Loucy (cell line): Measurements from ENCODE around the gene ATG2A.

Source experiments
- H2AFZ ChIP-seq: fragments of 200-600 bp; sonication (generic); 2 replicates; pipeline ENCODE4 v1.6.0; 2016; ENCODE audit warnings: antibody characterized with exemption, mild to moderate bottlenecking, low read length, moderate library complexity
- H3F3A ChIP-seq: fragments of 200-600 bp; 2 replicates; pipeline ENCODE4 v1.6.0; 2016; ENCODE audit warnings: antibody characterized with exemption, low read depth, mild to moderate bottlenecking
- H3K27me3 ChIP-seq: fragments of 200-600 bp; sonication (generic); 2 replicates; pipeline ENCODE4 v1.6.1; 2014; ENCODE audit warnings: low read length, mild to moderate bottlenecking; ENCODE audit not compliant: insufficient read depth, poor library complexity, severe bottlenecking
- H3K36me3 ChIP-seq: fragments of 200-600 bp; sonication (generic); 2 replicates; pipeline ENCODE4 v1.6.1; 2016; ENCODE audit warnings: low read length; ENCODE audit not compliant: insufficient read depth
- H3K4me1 ChIP-seq: fragments of 200-600 bp; sonication (generic); 2 replicates; pipeline ENCODE4 v1.5.1; 2014; ENCODE audit warnings: low read length, mild to moderate bottlenecking; ENCODE audit not compliant: insufficient read depth, poor library complexity, severe bottlenecking
- H3K4me2 ChIP-seq: fragments of 200-600 bp; sonication (generic); 2 replicates; pipeline ENCODE4 v1.6.0; 2014; ENCODE audit warnings: antibody characterized with exemption, low read length, low read depth, mild to moderate bottlenecking; ENCODE audit not compliant: poor library complexity, severe bottlenecking
- H3K4me3 ChIP-seq: fragments of 200-600 bp; sonication (generic); 2 replicates; pipeline ENCODE4 v1.5.1; 2014; ENCODE audit warnings: low read length, mild to moderate bottlenecking, mixed read lengths; ENCODE audit not compliant: poor library complexity, severe bottlenecking
- H3K79me2 ChIP-seq: fragments of 200-600 bp; sonication (generic); 2 replicates; pipeline ENCODE4 v1.6.1; 2014; ENCODE audit warnings: low read length; ENCODE audit not compliant: insufficient read depth
- H3K9ac ChIP-seq: fragments of 200-600 bp; sonication (generic); 2 replicates; pipeline ENCODE4 v1.6.0; 2014; ENCODE audit warnings: mild to moderate bottlenecking, low read depth, low read length, moderate library complexity; ENCODE audit not compliant: poor library complexity, severe bottlenecking
- H3K9me2 ChIP-seq: fragments of 200-600 bp; sonication (generic); replicated peaks from 2 replicates; pipeline ENCODE4 v1.6.1; 2016; ENCODE audit warnings: low read depth, low read length, mixed read lengths
- H3K9me3 ChIP-seq: fragments of 200-600 bp; sonication (generic); 2 replicates; pipeline ENCODE4 v1.6.1; 2014; ENCODE audit warnings: mild to moderate bottlenecking, antibody characterized with exemption, low read length, low read depth; ENCODE audit not compliant: insufficient read depth
- H4K20me1 ChIP-seq: fragments of 200-600 bp; sonication (generic); 2 replicates; pipeline ENCODE4 v1.6.0; 2014; ENCODE audit warnings: antibody characterized with exemption, low read length, mild to moderate bottlenecking; ENCODE audit not compliant: insufficient read depth, poor library complexity, severe bottlenecking
- EZH2phosphoT487 ChIP-seq: fragments of 200-600 bp; IDR thresholded peaks from 2 replicates; pipeline ENCODE4 v1.6.1; 2018; ENCODE audit warnings: antibody characterized with exemption, mild to moderate bottlenecking, moderate library complexity, borderline replicate concordance
- TF ChIP-seq, protein P1 (sequence below): fragments of 200-600 bp; sonication (generic); conservative IDR thresholded peaks from 2 replicates; pipeline ENCODE4 v1.5.1; 2014; ENCODE audit warnings: mild to moderate bottlenecking, antibody characterized with exemption, low read length

The ATG2A gene

DNA sequence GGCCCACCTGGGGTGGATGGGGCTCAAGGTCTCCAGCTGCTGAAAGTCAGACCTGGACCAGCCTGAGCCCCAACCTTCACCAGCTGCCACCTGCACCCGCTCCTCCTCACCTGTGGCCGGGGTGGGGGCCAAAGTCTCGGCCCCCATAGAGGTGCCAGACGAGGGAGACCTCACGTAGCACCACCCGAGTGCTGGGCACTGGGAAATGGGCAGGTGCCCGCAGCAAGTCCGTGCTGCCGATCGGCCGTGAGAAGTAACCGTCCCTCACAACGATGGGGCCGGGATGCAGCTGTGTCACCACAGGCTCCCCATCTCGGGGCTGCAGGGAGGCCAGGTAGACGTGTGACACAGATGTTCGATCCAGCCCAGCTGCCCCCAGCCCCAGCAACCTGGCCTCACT lies 16.2 kb downstream of the ATG2A start:
- Histone ChIP-seq H2AFZ (no peak overlapping the region), H3K36me3 (peaks cover 6% of the 10 kb centered on the region; the same call in 1 of the 2 replicates), H4K20me1 (no peaks in the 10 kb centered on the region), H3K4me2 (no peak overlapping the region), H3K9me3 (no peaks in the 10 kb centered on the region), H3F3A (no peaks in the 10 kb centered on the region), H3K4me3 (no peak overlapping the region), H3K9ac (no peak overlapping the region), H3K27me3 (no peaks in the 10 kb centered on the region), H3K4me1 (no peaks in the 10 kb centered on the region), H3K79me2 (no peaks in the 10 kb centered on the region), H3K9me2 (no peaks in the 10 kb centered on the region)
- no peak for TF ChIP-seq EZH2phosphoT487
- TF ChIP-seq, protein P1, sequence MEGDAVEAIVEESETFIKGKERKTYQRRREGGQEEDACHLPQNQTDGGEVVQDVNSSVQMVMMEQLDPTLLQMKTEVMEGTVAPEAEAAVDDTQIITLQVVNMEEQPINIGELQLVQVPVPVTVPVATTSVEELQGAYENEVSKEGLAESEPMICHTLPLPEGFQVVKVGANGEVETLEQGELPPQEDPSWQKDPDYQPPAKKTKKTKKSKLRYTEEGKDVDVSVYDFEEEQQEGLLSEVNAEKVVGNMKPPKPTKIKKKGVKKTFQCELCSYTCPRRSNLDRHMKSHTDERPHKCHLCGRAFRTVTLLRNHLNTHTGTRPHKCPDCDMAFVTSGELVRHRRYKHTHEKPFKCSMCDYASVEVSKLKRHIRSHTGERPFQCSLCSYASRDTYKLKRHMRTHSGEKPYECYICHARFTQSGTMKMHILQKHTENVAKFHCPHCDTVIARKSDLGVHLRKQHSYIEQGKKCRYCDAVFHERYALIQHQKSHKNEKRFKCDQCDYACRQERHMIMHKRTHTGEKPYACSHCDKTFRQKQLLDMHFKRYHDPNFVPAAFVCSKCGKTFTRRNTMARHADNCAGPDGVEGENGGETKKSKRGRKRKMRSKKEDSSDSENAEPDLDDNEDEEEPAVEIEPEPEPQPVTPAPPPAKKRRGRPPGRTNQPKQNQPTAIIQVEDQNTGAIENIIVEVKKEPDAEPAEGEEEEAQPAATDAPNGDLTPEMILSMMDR, result no peak

DNA sequence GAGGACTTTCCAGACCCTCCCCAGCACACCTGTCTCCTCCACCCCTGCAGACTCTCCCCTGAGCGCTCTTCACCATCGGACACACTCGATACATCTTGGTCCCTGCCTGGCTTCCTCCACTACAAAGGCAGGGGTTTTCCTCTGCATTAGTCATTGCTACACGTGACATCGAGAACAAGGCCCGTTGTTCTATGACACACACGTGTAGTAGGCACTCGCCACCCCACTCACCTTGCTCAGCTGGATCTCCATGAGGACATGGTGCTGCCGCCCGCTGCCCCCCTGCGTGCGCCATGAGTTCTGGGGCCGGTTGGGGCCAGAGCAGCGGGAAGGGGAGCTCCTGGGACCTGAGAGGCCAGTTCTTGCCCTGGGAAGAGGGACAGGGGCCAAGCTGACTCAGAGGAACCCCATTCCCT lies 16.7 kb downstream of the ATG2A start:
- no peak overlapping the region for H3K4me2 ChIP-seq
- H3K79me2 ChIP-seq, result no peaks in the 10 kb centered on the region
- no peaks in the 10 kb centered on the region for H4K20me1 ChIP-seq
- TF ChIP-seq EZH2phosphoT487, result no peak
- TF ChIP-seq, protein P1, result no peak
- H3K9ac ChIP-seq, result no peak overlapping the region
- no peak overlapping the region for H3K4me3 ChIP-seq
- no peaks in the 10 kb centered on the region for H3K9me2 ChIP-seq
- no peaks in the 10 kb centered on the region for H3K27me3 ChIP-seq
- no peaks in the 10 kb centered on the region for H3K9me3 ChIP-seq
- no peak overlapping the region for H2AFZ ChIP-seq
- no peaks in the 10 kb centered on the region for H3K4me1 ChIP-seq
- H3F3A ChIP-seq, result no peaks in the 10 kb centered on the region
- peaks cover 3% of the 10 kb centered on the region; the same call in 1 of the 2 replicates for H3K36me3 ChIP-seq

DNA sequence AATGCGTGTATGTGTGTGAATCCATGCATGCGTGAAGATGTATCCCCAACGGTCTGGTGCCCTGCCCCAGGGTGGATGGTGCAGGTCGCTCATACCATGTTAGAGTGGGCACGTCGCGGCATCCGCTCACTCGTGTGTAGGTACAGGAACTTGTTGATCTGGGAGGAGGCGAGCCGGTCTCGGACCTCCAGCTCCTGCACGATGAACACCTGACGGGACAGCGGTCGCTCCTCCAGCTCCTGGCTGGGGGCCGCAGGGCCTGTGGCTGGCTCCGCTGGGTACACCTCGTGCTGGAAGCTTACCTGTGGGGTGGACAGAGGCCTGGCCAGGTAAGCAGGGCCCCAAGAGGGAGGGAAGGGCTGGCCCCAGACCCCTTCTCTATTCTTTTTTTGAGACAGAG lies 18.5 kb downstream of the ATG2A start:
- no peak overlapping the region for H3K4me3 ChIP-seq
- H3K9me3 ChIP-seq, result no peaks in the 10 kb centered on the region
- no peaks in the 10 kb centered on the region; the same call in 1 of the 2 replicates for H3K36me3 ChIP-seq
- no peaks in the 10 kb centered on the region for H3K4me1 ChIP-seq
- no peak overlapping the region for H2AFZ ChIP-seq
- H4K20me1 ChIP-seq, result no peaks in the 10 kb centered on the region
- H3K27me3 ChIP-seq, result no peaks in the 10 kb centered on the region
- no peak overlapping the region for H3K9ac ChIP-seq
- no peaks in the 10 kb centered on the region for H3K9me2 ChIP-seq
- H3K79me2 ChIP-seq, result no peaks in the 10 kb centered on the region
- H3F3A ChIP-seq, result no peaks in the 10 kb centered on the region
- no peak overlapping the region for H3K4me2 ChIP-seq
- no peak for TF ChIP-seq EZH2phosphoT487
- TF ChIP-seq, protein P1, result no peak
